C4-2B (cell line): ENCODE results near the gene USP16.

Experiments used
- ZFX ChIP-seq: fragments of 450-650 bp; IDR thresholded peaks from 2 replicates; pipeline ENCODE4 v1.6.1; 2017
- TF ChIP-seq, protein P1 (sequence below): fragments of 450-650 bp; conservative IDR thresholded peaks from 2 replicates; pipeline ENCODE4 v1.5.1; 2017; ENCODE audit warnings: mild to moderate bottlenecking

DNA sequence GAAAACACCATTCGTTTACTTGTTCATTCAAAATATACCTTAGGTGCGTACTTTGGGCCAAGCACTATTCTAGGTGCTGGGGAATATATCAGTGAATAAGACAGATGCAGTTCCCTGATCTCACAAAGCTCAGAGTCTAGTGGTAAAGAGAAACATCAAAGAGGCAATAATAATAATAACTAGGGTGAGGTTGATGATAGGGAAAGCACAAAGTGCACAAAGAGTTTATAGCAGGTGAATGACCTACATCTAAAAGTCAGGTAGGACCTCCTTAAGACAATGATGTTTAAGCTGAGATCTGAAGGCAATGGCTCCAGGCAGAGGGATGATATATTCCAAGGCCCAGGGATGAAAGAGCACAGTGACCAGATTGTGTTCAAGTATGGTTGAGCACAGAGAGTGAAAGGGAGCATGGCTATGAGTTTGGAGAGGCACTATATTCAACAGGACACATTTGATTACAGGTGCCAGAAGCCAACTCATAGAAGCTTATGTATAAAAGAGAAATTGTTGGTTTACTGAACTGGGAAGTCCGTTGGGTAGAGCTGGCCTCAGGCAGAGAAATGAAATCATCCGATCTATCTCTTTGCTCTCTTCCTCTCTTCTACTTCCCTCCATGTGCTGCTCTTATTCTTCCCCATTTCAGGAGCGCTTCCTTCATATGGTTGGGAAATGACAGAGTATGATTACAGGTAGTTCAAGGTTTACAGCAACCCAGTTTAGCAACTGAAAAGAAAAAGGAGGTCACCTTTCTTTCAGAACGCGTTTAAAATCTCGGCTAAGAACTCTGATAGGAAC is 71.9 kb downstream of the USP16 start:
- TF ChIP-seq, protein P1, sequence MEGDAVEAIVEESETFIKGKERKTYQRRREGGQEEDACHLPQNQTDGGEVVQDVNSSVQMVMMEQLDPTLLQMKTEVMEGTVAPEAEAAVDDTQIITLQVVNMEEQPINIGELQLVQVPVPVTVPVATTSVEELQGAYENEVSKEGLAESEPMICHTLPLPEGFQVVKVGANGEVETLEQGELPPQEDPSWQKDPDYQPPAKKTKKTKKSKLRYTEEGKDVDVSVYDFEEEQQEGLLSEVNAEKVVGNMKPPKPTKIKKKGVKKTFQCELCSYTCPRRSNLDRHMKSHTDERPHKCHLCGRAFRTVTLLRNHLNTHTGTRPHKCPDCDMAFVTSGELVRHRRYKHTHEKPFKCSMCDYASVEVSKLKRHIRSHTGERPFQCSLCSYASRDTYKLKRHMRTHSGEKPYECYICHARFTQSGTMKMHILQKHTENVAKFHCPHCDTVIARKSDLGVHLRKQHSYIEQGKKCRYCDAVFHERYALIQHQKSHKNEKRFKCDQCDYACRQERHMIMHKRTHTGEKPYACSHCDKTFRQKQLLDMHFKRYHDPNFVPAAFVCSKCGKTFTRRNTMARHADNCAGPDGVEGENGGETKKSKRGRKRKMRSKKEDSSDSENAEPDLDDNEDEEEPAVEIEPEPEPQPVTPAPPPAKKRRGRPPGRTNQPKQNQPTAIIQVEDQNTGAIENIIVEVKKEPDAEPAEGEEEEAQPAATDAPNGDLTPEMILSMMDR, result no peak
- no peak for TF ChIP-seq ZFX
